Tibial nerve (tissue), 4 donors: ENCODE results near the gene GEMIN5.

Experiments used
- CTCF ChIP-seq, 5 experiments: fragments of 200-600 bp in 3 of 5; fragments of 450-650 bp in 2 of 5; sonication (generic) in 3 of 5; IDR thresholded peaks; one replicate each; pipeline ENCODE4 v1.5.1; 2016 to 2019; ENCODE audit warnings: antibody characterized with exemption in 5 of 5, mild to moderate bottlenecking in 3 of 5, moderate library complexity in 2 of 5
- EP300 ChIP-seq, 2 donors: sonication (generic); formaldehyde crosslinking; IDR thresholded peaks; one replicate each; pipeline ENCODE4 v1.6.1; 2017; ENCODE audit warnings: antibody characterized with exemption in 2 of 2, mild to moderate bottlenecking in 1 of 2
- POLR2A ChIP-seq, 2 donors: fragments of 450-650 bp; IDR thresholded peaks; one replicate each; pipeline ENCODE4 v1.6.1; 2017; ENCODE audit warnings: antibody characterized with exemption in 2 of 2, mild to moderate bottlenecking in 2 of 2, moderate library complexity in 2 of 2

GRCh38 chr5:154850255-154851062, 87.6 kb downstream of the GEMIN5 start, which contains the start of gene FAXDC2:
- TF ChIP-seq CTCF (IDR thresholded peaks at IDR 0.05) (peak in 1 of 5 experiments; percentile 11), POLR2A (IDR thresholded peaks at IDR 0.05) (peak; percentile 49 to 81), EP300 (IDR thresholded peaks at IDR 0.05) (peak; percentile 38 to 95)
